Liver (tissue), 9 donors: ENCODE results near the gene TNS3. TPM values are rescaled to one million over a fixed set of nuclear protein-coding genes. Genes with fewer than 3 reads are reported as not detected.

Source experiments
- DNase-seq: peaks from one replicate; pipeline ENCODE4 v3.0.0-alpha.2; 2017; ENCODE audit warnings: low spot score
- H3K27ac ChIP-seq, 2 donors: one replicate each; pipeline ENCODE4 v1.7.0; 2013; ENCODE audit warnings: inconsistent platforms in 2 of 2, low read length in 2 of 2, control low read depth in 1 of 2, low read depth in 1 of 2, mild to moderate bottlenecking in 1 of 2
- H3K27me3 ChIP-seq, 4 donors: one replicate each; pipeline versions ENCODE4 v1.6.1 to v1.7.0; 2013; ENCODE audit warnings: low read length in 3 of 4, inconsistent platforms in 1 of 4, mild to moderate bottlenecking in 1 of 4, moderate library complexity in 1 of 4; ENCODE audit not compliant: control insufficient read depth in 4 of 4, insufficient read depth in 4 of 4
- H3K36me3 ChIP-seq, 4 donors: one replicate each; pipeline versions ENCODE4 v1.6.1 to v1.7.0; 2013; ENCODE audit warnings: low read length in 3 of 4, mild to moderate bottlenecking in 3 of 4, low read depth in 1 of 4, moderate library complexity in 1 of 4; ENCODE audit not compliant: control insufficient read depth in 4 of 4, insufficient read depth in 3 of 4
- H3K4me1 ChIP-seq, 4 donors: one replicate each; pipeline versions ENCODE4 v1.6.1 to v1.7.0; 2013; ENCODE audit warnings: low read length in 3 of 4, mild to moderate bottlenecking in 3 of 4, moderate library complexity in 1 of 4; ENCODE audit not compliant: control insufficient read depth in 4 of 4, insufficient read depth in 4 of 4
- H3K4me3 ChIP-seq, 3 donors: one replicate each; pipeline versions ENCODE4 v1.6.1 to v1.7.0; 2013; ENCODE audit warnings: low read length in 3 of 3, control low read depth in 1 of 3, low read depth in 1 of 3, mild to moderate bottlenecking in 1 of 3
- H3K9ac ChIP-seq, 2 donors: one replicate each; pipeline ENCODE4 v1.7.0; 2013; ENCODE audit warnings: low read length in 2 of 2, mild to moderate bottlenecking in 2 of 2, moderate library complexity in 2 of 2, control low read depth in 1 of 2, low read depth in 1 of 2
- H3K9me3 ChIP-seq, 4 donors: one replicate each; pipeline versions ENCODE4 v1.6.1 to v1.7.0; 2013; ENCODE audit warnings: low read length in 3 of 4; ENCODE audit not compliant: control insufficient read depth in 4 of 4
- FOXA1 ChIP-seq: IDR thresholded peaks from 2 replicates; pipeline ENCODE4 v1.6.1; 2016; ENCODE audit warnings: antibody characterized with exemption
- FOXA2 ChIP-seq: IDR thresholded peaks from 2 replicates; pipeline ENCODE4 v1.6.1; 2016; ENCODE audit warnings: antibody characterized with exemption
- GABPA ChIP-seq, 2 donors: IDR thresholded peaks in 1 of 2; conservative IDR thresholded peaks in 1 of 2; 2 replicates each; pipeline ENCODE4 v1.6.1; 2016; ENCODE audit warnings: antibody characterized with exemption in 2 of 2, mild to moderate bottlenecking in 1 of 2, moderate library complexity in 1 of 2
- HNF4A ChIP-seq, 2 donors: conservative IDR thresholded peaks; 2 replicates each; pipeline ENCODE4 v1.6.1; 2016; ENCODE audit warnings: antibody characterized with exemption in 2 of 2, mild to moderate bottlenecking in 2 of 2
- HNF4G ChIP-seq: IDR thresholded peaks from 2 replicates; pipeline ENCODE4 v1.6.1; 2016; ENCODE audit warnings: antibody characterized with exemption
- NR2F2 ChIP-seq: IDR thresholded peaks from 2 replicates; pipeline ENCODE4 v1.6.1; 2016; ENCODE audit warnings: antibody characterized with exemption
- RAD21 ChIP-seq, 2 donors: IDR thresholded peaks; 2 replicates each; pipeline ENCODE4 v1.6.1; 2016; ENCODE audit warnings: antibody characterized with exemption in 2 of 2, mild to moderate bottlenecking in 2 of 2
- RXRA ChIP-seq, 2 donors: IDR thresholded peaks; 2 replicates each; pipeline ENCODE4 v1.6.1; 2017 to 2018; ENCODE audit warnings: antibody characterized with exemption in 2 of 2, mild to moderate bottlenecking in 1 of 2
- SP1 ChIP-seq: IDR thresholded peaks from 2 replicates; pipeline ENCODE4 v1.6.1; 2018; ENCODE audit warnings: antibody characterized with exemption, mild to moderate bottlenecking
- YY1 ChIP-seq: IDR thresholded peaks from 2 replicates; pipeline ENCODE4 v1.6.1; 2016; ENCODE audit warnings: antibody characterized with exemption, mild to moderate bottlenecking
- WGBS: extraction: QIAGEN DNeasy Blood & Tissue Kit; methylation state at CpG from one replicate; pipeline ENCODE4 v1.1.7; 2013; 5-methylcytosine and 5-hydroxymethylcytosine counted together
- polyA plus RNA-seq, 2 donors: library from polyadenylated mRNA; stranded (reverse) in 1 of 2; unstranded in 1 of 2; fragments of 200-250 nt in 1 of 2; fragments of >200 nt in 1 of 2; fragmentation: Nextera tagmentation in 1 of 2; extraction: Ambion mirVana in 1 of 2; gene quantifications; one replicate each; pipeline versions ENCODE4 v1.2.1 to v1.2.3, GENCODE V29; 2013 to 2015
- total RNA-seq, 2 donors: library from RNA; depleted of rRNA; stranded (reverse); fragments of >200 nt; gene quantifications; one replicate each; pipeline ENCODE4 v1.2.3, GENCODE V29; 2014
- TF ChIP-seq, protein P1 (sequence below): IDR thresholded peaks from 2 replicates; pipeline ENCODE4 v1.6.1; 2016; ENCODE audit warnings: antibody characterized with exemption
- TF ChIP-seq, protein P2 (sequence below): IDR thresholded peaks from 2 replicates; pipeline ENCODE4 v1.6.1; 2016; ENCODE audit warnings: antibody characterized with exemption, mild to moderate bottlenecking
- TF ChIP-seq, protein P3 (sequence below): IDR thresholded peaks from 2 replicates; pipeline ENCODE4 v1.6.1; 2016; ENCODE audit warnings: antibody characterized with exemption
- TF ChIP-seq, protein P4 (sequence below): fragments of 150-350 bp; IDR thresholded peaks from 2 replicates; pipeline ENCODE4 v1.5.1; 2017; ENCODE audit warnings: improper control_type of control experiment, low read depth, low read length; ENCODE audit not compliant: missing input control
- TF ChIP-seq, protein P5 (sequence below): IDR thresholded peaks from 2 replicates; pipeline ENCODE4 v1.6.1; 2016; ENCODE audit warnings: antibody characterized with exemption
- donor health status: healthy.
- donor health status: healthy.
- donor health status: healthy.
- donor health status: healthy.
- donor health status: healthy.

Gene TNS3
- total and polyA plus RNA-seq, 4 donors: 16.8 to 100 (median 29.5) TPM

DNA sequence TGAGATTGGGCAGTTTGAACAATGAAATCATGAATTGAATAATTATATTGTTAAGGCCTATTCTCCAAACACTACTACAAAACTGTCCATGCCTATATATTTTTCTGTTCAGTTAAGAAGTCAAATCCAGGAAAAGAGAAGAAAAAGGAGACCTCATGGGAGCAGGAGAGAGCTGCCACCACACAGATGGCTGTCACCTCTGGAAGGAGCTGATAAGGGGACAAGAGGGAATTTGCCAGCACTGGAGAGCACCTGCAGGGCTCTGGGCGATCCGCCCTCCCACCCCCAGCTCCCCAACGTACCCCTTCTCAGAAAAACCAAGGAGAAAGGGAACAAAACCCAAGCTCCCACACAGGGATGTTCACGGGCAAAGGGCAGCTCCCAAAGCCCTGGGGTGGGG lies 227.8 kb downstream of the TNS3 start:
- Histone ChIP-seq H3K4me3 (no peak overlapping the region), H3K4me1 (peaks cover 0 to 3% (median 1%) of the 10 kb centered on the region in 4 donors), H3K27ac (no peak overlapping the region), H3K9me3 (no peaks in the 10 kb centered on the region), H3K36me3 (peaks cover 0 to 21% (median 5%) of the 10 kb centered on the region in 4 donors), H3K27me3 (no peaks in the 10 kb centered on the region), H3K9ac (no peak overlapping the region)
- TF ChIP-seq, protein P1, sequence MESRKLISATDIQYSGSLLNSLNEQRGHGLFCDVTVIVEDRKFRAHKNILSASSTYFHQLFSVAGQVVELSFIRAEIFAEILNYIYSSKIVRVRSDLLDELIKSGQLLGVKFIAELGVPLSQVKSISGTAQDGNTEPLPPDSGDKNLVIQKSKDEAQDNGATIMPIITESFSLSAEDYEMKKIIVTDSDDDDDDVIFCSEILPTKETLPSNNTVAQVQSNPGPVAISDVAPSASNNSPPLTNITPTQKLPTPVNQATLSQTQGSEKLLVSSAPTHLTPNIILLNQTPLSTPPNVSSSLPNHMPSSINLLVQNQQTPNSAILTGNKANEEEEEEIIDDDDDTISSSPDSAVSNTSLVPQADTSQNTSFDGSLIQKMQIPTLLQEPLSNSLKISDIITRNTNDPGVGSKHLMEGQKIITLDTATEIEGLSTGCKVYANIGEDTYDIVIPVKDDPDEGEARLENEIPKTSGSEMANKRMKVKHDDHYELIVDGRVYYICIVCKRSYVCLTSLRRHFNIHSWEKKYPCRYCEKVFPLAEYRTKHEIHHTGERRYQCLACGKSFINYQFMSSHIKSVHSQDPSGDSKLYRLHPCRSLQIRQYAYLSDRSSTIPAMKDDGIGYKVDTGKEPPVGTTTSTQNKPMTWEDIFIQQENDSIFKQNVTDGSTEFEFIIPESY: no peak
- TF ChIP-seq FOXA2 (no peak), RAD21 (IDR thresholded peaks at IDR 0.05) (no peak), HNF4A (conservative IDR thresholded peaks at IDR 0.05) (no peak), GABPA (IDR thresholded peaks at IDR 0.05 in 1 of 2, conservative IDR thresholded peaks at IDR 0.05 in 1 of 2) (no peak), SP1 (no peak), NR2F2 (no peak), HNF4G (no peak)
- TF ChIP-seq, protein P2, sequence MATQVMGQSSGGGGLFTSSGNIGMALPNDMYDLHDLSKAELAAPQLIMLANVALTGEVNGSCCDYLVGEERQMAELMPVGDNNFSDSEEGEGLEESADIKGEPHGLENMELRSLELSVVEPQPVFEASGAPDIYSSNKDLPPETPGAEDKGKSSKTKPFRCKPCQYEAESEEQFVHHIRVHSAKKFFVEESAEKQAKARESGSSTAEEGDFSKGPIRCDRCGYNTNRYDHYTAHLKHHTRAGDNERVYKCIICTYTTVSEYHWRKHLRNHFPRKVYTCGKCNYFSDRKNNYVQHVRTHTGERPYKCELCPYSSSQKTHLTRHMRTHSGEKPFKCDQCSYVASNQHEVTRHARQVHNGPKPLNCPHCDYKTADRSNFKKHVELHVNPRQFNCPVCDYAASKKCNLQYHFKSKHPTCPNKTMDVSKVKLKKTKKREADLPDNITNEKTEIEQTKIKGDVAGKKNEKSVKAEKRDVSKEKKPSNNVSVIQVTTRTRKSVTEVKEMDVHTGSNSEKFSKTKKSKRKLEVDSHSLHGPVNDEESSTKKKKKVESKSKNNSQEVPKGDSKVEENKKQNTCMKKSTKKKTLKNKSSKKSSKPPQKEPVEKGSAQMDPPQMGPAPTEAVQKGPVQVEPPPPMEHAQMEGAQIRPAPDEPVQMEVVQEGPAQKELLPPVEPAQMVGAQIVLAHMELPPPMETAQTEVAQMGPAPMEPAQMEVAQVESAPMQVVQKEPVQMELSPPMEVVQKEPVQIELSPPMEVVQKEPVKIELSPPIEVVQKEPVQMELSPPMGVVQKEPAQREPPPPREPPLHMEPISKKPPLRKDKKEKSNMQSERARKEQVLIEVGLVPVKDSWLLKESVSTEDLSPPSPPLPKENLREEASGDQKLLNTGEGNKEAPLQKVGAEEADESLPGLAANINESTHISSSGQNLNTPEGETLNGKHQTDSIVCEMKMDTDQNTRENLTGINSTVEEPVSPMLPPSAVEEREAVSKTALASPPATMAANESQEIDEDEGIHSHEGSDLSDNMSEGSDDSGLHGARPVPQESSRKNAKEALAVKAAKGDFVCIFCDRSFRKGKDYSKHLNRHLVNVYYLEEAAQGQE: no peak
- TF ChIP-seq, protein P3, sequence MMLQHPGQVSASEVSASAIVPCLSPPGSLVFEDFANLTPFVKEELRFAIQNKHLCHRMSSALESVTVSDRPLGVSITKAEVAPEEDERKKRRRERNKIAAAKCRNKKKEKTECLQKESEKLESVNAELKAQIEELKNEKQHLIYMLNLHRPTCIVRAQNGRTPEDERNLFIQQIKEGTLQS: no peak
- TF ChIP-seq, protein P4, sequence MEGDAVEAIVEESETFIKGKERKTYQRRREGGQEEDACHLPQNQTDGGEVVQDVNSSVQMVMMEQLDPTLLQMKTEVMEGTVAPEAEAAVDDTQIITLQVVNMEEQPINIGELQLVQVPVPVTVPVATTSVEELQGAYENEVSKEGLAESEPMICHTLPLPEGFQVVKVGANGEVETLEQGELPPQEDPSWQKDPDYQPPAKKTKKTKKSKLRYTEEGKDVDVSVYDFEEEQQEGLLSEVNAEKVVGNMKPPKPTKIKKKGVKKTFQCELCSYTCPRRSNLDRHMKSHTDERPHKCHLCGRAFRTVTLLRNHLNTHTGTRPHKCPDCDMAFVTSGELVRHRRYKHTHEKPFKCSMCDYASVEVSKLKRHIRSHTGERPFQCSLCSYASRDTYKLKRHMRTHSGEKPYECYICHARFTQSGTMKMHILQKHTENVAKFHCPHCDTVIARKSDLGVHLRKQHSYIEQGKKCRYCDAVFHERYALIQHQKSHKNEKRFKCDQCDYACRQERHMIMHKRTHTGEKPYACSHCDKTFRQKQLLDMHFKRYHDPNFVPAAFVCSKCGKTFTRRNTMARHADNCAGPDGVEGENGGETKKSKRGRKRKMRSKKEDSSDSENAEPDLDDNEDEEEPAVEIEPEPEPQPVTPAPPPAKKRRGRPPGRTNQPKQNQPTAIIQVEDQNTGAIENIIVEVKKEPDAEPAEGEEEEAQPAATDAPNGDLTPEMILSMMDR: no peak
- 89% methylated on average over 4 of the region's 4 CpGs for WGBS
- DNase-seq: no peak

DNA sequence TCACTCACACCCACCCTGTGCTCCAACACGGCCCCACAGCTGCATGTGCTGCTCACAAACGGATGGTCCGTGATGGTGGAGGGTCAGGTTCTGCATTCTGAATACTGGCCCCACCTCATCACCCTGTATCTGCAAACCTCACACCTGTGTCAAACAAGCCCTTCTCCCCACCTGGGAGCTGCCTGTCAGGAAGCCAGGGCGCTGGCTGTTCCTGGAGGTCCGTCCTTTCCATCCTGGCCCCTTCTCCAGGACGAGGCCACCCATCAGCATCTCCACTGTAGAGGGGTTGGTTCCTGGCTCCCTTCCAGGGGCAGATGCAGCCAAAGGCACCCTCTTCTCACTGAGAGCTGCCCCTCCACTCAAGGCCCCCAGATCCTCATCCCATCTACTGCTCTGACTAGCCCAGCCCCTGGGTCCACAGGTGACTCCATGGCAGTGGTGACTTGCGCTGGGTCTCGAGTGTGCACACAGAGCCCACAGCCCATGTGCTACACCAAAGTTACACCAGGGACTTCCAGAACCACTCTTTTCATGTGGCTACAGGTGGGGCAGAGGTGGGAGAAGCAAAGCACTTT lies 229.4 kb downstream of the TNS3 start:
- Histone ChIP-seq H3K4me3 (no peak overlapping the region), H3K9me3 (no peaks in the 10 kb centered on the region), H3K9ac (no peak overlapping the region), H3K27ac (no peak overlapping the region), H3K4me1 (no peaks in the 10 kb centered on the region), H3K27me3 (no peaks in the 10 kb centered on the region), H3K36me3 (peaks cover 0 to 28% (median 7%) of the 10 kb centered on the region in 4 donors)
- TF ChIP-seq HNF4A (conservative IDR thresholded peaks at IDR 0.05) (no peak), RXRA (IDR thresholded peaks at IDR 0.05) (no peak), SP1 (no peak), GABPA (IDR thresholded peaks at IDR 0.05 in 1 of 2, conservative IDR thresholded peaks at IDR 0.05 in 1 of 2) (no peak), FOXA2 (no peak), YY1 (no peak), FOXA1 (no peak), HNF4G (no peak)
- TF ChIP-seq, protein P4: no peak
- TF ChIP-seq, protein P2: no peak
- TF ChIP-seq, protein P5, sequence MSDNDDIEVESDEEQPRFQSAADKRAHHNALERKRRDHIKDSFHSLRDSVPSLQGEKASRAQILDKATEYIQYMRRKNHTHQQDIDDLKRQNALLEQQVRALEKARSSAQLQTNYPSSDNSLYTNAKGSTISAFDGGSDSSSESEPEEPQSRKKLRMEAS: no peak
- 96% methylated on average over 8 of the region's 8 CpGs for WGBS
- DNase-seq: no peak
